CD4-positive, alpha-beta T cell (primary cell): Measurements from ENCODE around the gene ZBTB22. TPM values are rescaled to one million over a fixed set of nuclear protein-coding genes. Genes with fewer than 3 reads are reported as not detected.

Experiments used
- ATAC-seq: fragments of 200-7000 bp; cut with Tn5 transposase; one replicate; pipeline ENCODE4 v1.10.0; 2022; ENCODE audit warnings: mild to moderate bottlenecking; ENCODE audit not compliant: poor library complexity
- CTCF ChIA-PET: fragments of 350-600 bp; sonication (Branson Sonifier 250); formaldehyde crosslinking; loops from one replicate; lab custom pipeline; 2021; ENCODE audit warnings: antibody characterized with exemption, inconsistent platforms; lab: Charles Lee
- POLR2A ChIA-PET: fragments of 350-600 bp; sonication (Branson Sonifier 250); formaldehyde crosslinking; loops from one replicate; lab custom pipeline; 2021; ENCODE audit warnings: antibody characterized with exemption, inconsistent platforms; lab: Charles Lee
- DNase-seq, 14 experiments: peaks; one replicate each; pipeline ENCODE4 v3.0.0-alpha.2; 2013 to 2020; ENCODE audit warnings: mixed read lengths in 2 of 14
- H3K27ac ChIP-seq, 2 donors: one replicate each; pipeline versions ENCODE4 v1.5.1 to v1.7.0; 2013; ENCODE audit warnings: low read length in 2 of 2, low read depth in 1 of 2, mild to moderate bottlenecking in 1 of 2
- H3K27me3 ChIP-seq, 2 experiments: 1 replicate in 1 of 2; 2 replicates in 1 of 2; pipeline versions ENCODE4 v1.6.1 to v1.7.0; 2013; ENCODE audit warnings: low read length in 2 of 2, control low read depth in 1 of 2, mild to moderate bottlenecking in 1 of 2, moderate library complexity in 1 of 2; ENCODE audit not compliant: insufficient read depth in 2 of 2, control insufficient read depth in 1 of 2
- H3K36me3 ChIP-seq: one replicate; pipeline ENCODE4 v1.6.1; 2013; ENCODE audit warnings: low read length, control low read depth; ENCODE audit not compliant: insufficient read depth
- H3K4me1 ChIP-seq: one replicate; pipeline ENCODE4 v1.6.1; 2013; ENCODE audit warnings: low read length, control low read depth; ENCODE audit not compliant: insufficient read depth
- H3K4me3 ChIP-seq: one replicate; pipeline ENCODE4 v1.5.1; 2013; ENCODE audit warnings: mild to moderate bottlenecking, low read length, moderate library complexity
- H3K9me3 ChIP-seq, 2 experiments: 1 replicate in 1 of 2; 2 replicates in 1 of 2; pipeline versions ENCODE4 v1.6.1 to v1.7.0; 2013; ENCODE audit warnings: low read length in 2 of 2, mild to moderate bottlenecking in 2 of 2, control low read depth in 1 of 2, moderate library complexity in 1 of 2; ENCODE audit not compliant: control insufficient read depth in 1 of 2, insufficient read depth in 1 of 2
- H3K27ac Mint-ChIP-seq: one replicate; pipeline ENCODE4 v1.8.0; 2020; ENCODE audit warnings: mixed read lengths
- H3K27me3 Mint-ChIP-seq: one replicate; pipeline ENCODE4 v1.8.0; 2021; ENCODE audit warnings: mixed read lengths
- H3K36me3 Mint-ChIP-seq: one replicate; pipeline ENCODE4 v1.8.0; 2021; ENCODE audit warnings: low read depth, mixed read lengths
- H3K4me1 Mint-ChIP-seq: one replicate; pipeline ENCODE4 v1.8.0; 2021; ENCODE audit warnings: low read depth, mixed read lengths
- H3K4me3 Mint-ChIP-seq: one replicate; pipeline ENCODE4 v1.8.0; 2020; ENCODE audit warnings: mild to moderate bottlenecking, mixed read lengths
- H3K9me3 Mint-ChIP-seq: one replicate; pipeline ENCODE4 v1.8.0; 2020; ENCODE audit warnings: mixed read lengths
- intact Hi-C, 2 experiments: fragments of 100-400 bp; cut with DNase I in 1 of 2; cut with micrococcal nuclease in 1 of 2; formaldehyde crosslinking; loops; one replicate each; pipeline versions ENCODE4 v1.15.1 to v1.9.0; 2023 to 2025; cut with DNase I, micrococcal nuclease
- microRNA-seq: library from miRNA; unstranded; fragments of <30 nt; microRNA quantifications from one replicate; pipeline ENCODE4 v1.2.0, GENCODE V29; 2021; ENCODE audit warnings: borderline microRNAs expressed, borderline replicate concordance
- total RNA-seq, 174 experiments: library from RNA in 2 of 174; stranded (reverse) in 2 of 174; gene quantifications; one replicate each; pipeline ENCODE4 v1.2.3 and lab custom pipeline; 2021 to 2026
- TF ChIP-seq, protein P1 (sequence below): fragments of 200-600 bp; IDR thresholded peaks from one replicate; pipeline ENCODE4 v1.8.0; 2022; ENCODE audit warnings: antibody characterized with exemption, mild to moderate bottlenecking

Gene ZBTB22
- total RNA-seq, 2 experiments from 2014 or later = 11.6 to 13.6 TPM

DNA sequence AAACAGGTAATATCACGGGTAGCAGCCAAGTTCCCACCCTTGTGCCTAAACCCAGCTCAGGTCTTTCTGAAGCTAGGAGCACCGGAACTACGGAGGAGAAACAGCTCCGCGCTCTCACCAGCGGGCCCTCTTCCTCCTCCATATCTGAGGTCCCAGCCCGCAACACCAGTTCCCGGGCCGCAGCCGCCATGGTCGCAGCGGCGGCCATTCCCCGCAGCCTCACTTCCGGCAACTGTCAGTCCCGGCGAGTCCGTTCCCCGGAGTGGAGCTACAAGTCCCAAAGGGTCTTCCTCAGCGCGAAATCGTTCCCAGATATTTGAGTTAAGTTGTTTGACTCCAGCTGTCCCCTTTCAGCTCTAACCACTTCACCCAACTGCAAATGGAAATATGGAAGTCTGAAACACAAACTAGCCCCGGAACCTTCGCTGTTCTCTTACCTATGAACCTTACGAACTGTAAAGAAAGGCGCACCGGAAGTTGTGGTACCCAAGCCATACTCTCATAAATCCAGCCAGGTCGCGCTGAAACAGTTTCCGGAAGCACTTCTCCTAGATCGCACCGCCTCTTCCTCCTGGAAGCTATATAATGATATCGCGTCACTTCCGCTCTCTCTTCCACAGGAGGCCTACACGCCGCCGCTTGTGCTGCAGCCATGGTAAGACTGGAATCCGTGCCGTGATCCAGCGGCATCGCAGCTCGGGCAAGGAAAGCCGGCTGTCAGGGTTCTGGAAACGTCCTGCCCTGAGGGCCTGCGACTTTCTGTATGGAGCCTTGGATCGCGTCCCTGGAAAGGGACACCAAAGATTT, 45.9 kb downstream of the ZBTB22 start, which contains the start of the genes RPS18 and VPS52:
RPS18 (plus strand) TSS at position 608 of the 807 bp plus-strand sequence; CDS start at position 653, 45 bp downstream.
VPS52 (minus strand) TSS at position 409 of the 807 bp plus-strand sequence; CDS start at position 208, 201 bp downstream.
- peak within 1 kb of the TSS; percentile 92 for H3K27ac ChIP-seq

DNA sequence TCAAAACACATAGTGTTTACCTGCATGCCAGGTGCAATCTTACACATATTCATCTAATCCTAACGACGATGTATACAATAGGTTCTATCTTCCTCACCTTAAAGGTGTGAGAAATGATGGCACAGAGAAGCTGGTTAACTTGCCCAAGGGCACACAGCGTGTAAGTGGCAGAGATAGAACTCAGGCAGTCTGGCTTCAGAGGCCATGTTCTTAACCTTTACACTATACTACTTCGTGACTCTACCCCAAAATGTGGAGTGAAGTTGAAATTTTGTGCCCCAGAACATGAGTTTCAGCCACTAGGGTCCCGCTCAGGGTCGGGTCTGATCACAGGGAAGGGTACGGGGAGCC, 46.5 kb downstream of the ZBTB22 start:
- Mint-ChIP-seq H3K36me3 (peaks cover 93% of the 10 kb centered on the region), H3K4me3 (peak overlapping the region; percentile 96), H3K27me3 (no peaks in the 10 kb centered on the region), H3K4me1 (peaks cover 64% of the 10 kb centered on the region), H3K27ac (peak overlapping the region; percentile 97), H3K9me3 (no peaks in the 10 kb centered on the region)
- Histone ChIP-seq H3K36me3 (peaks cover 74% of the 10 kb centered on the region), H3K27me3 (no peaks in the 10 kb centered on the region), H3K4me3 (peak overlapping the region; percentile 93), H3K4me1 (peaks cover 56% of the 10 kb centered on the region), H3K27ac (peak overlapping the region; percentile 92), H3K9me3 (no peaks in the 10 kb centered on the region)
- TF ChIP-seq, protein P1, sequence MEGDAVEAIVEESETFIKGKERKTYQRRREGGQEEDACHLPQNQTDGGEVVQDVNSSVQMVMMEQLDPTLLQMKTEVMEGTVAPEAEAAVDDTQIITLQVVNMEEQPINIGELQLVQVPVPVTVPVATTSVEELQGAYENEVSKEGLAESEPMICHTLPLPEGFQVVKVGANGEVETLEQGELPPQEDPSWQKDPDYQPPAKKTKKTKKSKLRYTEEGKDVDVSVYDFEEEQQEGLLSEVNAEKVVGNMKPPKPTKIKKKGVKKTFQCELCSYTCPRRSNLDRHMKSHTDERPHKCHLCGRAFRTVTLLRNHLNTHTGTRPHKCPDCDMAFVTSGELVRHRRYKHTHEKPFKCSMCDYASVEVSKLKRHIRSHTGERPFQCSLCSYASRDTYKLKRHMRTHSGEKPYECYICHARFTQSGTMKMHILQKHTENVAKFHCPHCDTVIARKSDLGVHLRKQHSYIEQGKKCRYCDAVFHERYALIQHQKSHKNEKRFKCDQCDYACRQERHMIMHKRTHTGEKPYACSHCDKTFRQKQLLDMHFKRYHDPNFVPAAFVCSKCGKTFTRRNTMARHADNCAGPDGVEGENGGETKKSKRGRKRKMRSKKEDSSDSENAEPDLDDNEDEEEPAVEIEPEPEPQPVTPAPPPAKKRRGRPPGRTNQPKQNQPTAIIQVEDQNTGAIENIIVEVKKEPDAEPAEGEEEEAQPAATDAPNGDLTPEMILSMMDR = no peak
- no peak for DNase-seq
- ChIA-PET POLR2A (interaction anchor here (1.0 to 4.2 kb wide), 25 partner anchors 9 to 1076 kb away, joined by 3 to 105 read pairs (median 7); partner anchors contain the start of genes BAK1, CUTA, HSD17B8 and PFDN6), CTCF (interaction anchor here (0.6 to 2.0 kb wide), 7 partner anchors 18 to 1369 kb away, joined by 3 to 16 read pairs (median 5); partner anchors contain the start of genes PFDN6 and WDR46)
- peak; percentile 45 for ATAC-seq
- intact Hi-C loops = loop anchor here (1.0 to 10.0 kb wide), 11 partner anchors 18 to 1369 kb away; partner anchors contain the start of genes PFDN6 (in 2 of the 2), WDR46 (in 2 of the 2), KIFC1 (in 1 of the 2) and LEMD2 (in 1 of the 2)

More for the DNA sequence above, 45.9 kb downstream of the ZBTB22 start, which contains the start of the genes RPS18 and VPS52:
- DNase-seq (peak; percentile 83 to 98 (median 89)), ATAC-seq (peak; percentile 80)
- TF ChIP-seq, protein P1 = no peak
- Mint-ChIP-seq H3K4me1 (peaks cover 70% of the 10 kb centered on the region), H3K36me3 (peaks cover 93% of the 10 kb centered on the region), H3K4me3 (peak within 1 kb of the TSS; percentile 96), H3K27me3 (no peaks in the 10 kb centered on the region), H3K27ac (peak within 1 kb of the TSS; percentile 97), H3K9me3 (no peaks in the 10 kb centered on the region)
- H3K4me3 ChIP-seq = peak within 1 kb of the TSS; percentile 93
- POLR2A ChIA-PET = interaction anchor here (0.6 to 4.2 kb wide), 39 partner anchors 9 to 1313 kb away, joined by 3 to 105 read pairs (median 5); partner anchors contain the start of genes BAK1, BRD2, CUTA and HLA-DPB1
- peaks cover 62% of the 10 kb centered on the region for H3K4me1 ChIP-seq
- CTCF ChIA-PET = interaction anchor here (0.6 to 2.0 kb wide), 9 partner anchors 18 to 1369 kb away, joined by 3 to 16 read pairs (median 4); partner anchors contain the start of genes PFDN6, UQCC2 and WDR46
- no peaks in the 10 kb centered on the region for H3K27me3 ChIP-seq
- no peaks in the 10 kb centered on the region for H3K9me3 ChIP-seq
- H3K36me3 ChIP-seq = peaks cover 74% of the 10 kb centered on the region
- intact Hi-C loops = loop anchor here (1.0 to 10.0 kb wide), 11 partner anchors 18 to 1369 kb away; partner anchors contain the start of genes PFDN6 (in 2 of the 2), RXRB (in 2 of the 2), SLC39A7 (in 2 of the 2) and WDR46 (in 2 of the 2)

Small RNA genes within 50 kb of the gene (microRNA-seq; reads per million reads assigned to microRNA genes)
- gene MIR6834 = not detected
- not detected for gene MIR6873

Other genes with a start within 250 kb of the ZBTB22 start
- gene HLA-DPA1, start 244.1 kb downstream of the ZBTB22 start, total RNA-seq = 10 to 100 TPM; 19.4 to 19.9 TPM
- 10 to 100 TPM; 29.0 to 31.7 TPM for gene HLA-DPB1, start 241.8 kb downstream of the ZBTB22 start, total RNA-seq
- gene COL11A2, start 125.3 kb downstream of the ZBTB22 start, total RNA-seq = 1 to 10 TPM; 2.8 to 3.0 TPM
- 10 to 100 TPM; 42.9 to 45.0 TPM for gene RXRB, start 117.1 kb downstream of the ZBTB22 start, total RNA-seq
- gene SLC39A7, start 116.9 kb downstream of the ZBTB22 start, total RNA-seq = 1 to 10 TPM; 8.6 to 9.6 TPM
- gene HSD17B8, start 113.1 kb downstream of the ZBTB22 start, total RNA-seq = 10 to 100 TPM in 1 of 2 experiments, 1 to 10 TPM in 1; 8.6 to 10.5 TPM
- 10 to 100 TPM; 27.1 to 28.6 TPM for gene RING1, start 109.2 kb downstream of the ZBTB22 start, total RNA-seq
- 10 to 100 TPM; 67.9 TPM for gene VPS52, start 45.9 kb downstream of the ZBTB22 start, total RNA-seq
- 1,000 to 10,000 TPM; 5,159 to 5,309 TPM for gene RPS18, start 45.7 kb downstream of the ZBTB22 start, total RNA-seq
- 10 to 100 TPM; 11.1 to 12.7 TPM for gene B3GALT4, start 40.6 kb downstream of the ZBTB22 start, total RNA-seq
- 10 to 100 TPM; 13.6 to 15.8 TPM for gene WDR46, start 28.5 kb downstream of the ZBTB22 start, total RNA-seq
- 10 to 100 TPM in 1 of 2 experiments, 1 to 10 TPM in 1; 9.7 to 11.7 TPM for gene PFDN6, start 28.1 kb downstream of the ZBTB22 start, total RNA-seq
- 10 to 100 TPM; 39.2 to 39.4 TPM for gene RGL2, start 18.8 kb downstream of the ZBTB22 start, total RNA-seq
- gene TAPBP, start 3.7 kb downstream of the ZBTB22 start, total RNA-seq = 100 to 1,000 TPM; 203 to 206 TPM
- 10 to 100 TPM; 24.2 to 24.7 TPM for gene DAXX, start 5.2 kb upstream of the ZBTB22 start, total RNA-seq
- gene KIFC1, start 74.1 kb upstream of the ZBTB22 start, total RNA-seq = 1 to 10 TPM; 1.2 to 1.6 TPM
- gene PHF1, start 93.3 kb upstream of the ZBTB22 start, total RNA-seq = 100 to 1,000 TPM; 545 to 557 TPM
- gene CUTA, start 100.4 kb upstream of the ZBTB22 start, total RNA-seq = 100 to 1,000 TPM; 176 to 185 TPM
- gene SYNGAP1, start 102.3 kb upstream of the ZBTB22 start, total RNA-seq = 10 to 100 TPM; 62.4 to 63.8 TPM
- 1 to 10 TPM; 5.5 to 5.7 TPM for gene ZBTB9, start 136.8 kb upstream of the ZBTB22 start, total RNA-seq